HL-60 (cell line): Measurements from ENCODE around the gene CDH3.

ENCODE experiments used
- GABPA ChIP-seq: IDR thresholded peaks from 2 replicates; pipeline ENCODE4 v1.6.1; 2012; ENCODE audit warnings: low read depth
- TF ChIP-seq, protein P1 (sequence below): IDR thresholded peaks from one replicate; pipeline ENCODE4 v1.5.1; 2011; ENCODE audit warnings: low read length, control low read depth, inconsistent platforms; ENCODE audit not compliant: insufficient read depth
- TF ChIP-seq, protein P2 (sequence below): IDR thresholded peaks from 2 replicates; pipeline ENCODE4 v1.6.1; 2012; ENCODE audit warnings: low read depth; ENCODE audit not compliant: insufficient replicate concordance

DNA sequence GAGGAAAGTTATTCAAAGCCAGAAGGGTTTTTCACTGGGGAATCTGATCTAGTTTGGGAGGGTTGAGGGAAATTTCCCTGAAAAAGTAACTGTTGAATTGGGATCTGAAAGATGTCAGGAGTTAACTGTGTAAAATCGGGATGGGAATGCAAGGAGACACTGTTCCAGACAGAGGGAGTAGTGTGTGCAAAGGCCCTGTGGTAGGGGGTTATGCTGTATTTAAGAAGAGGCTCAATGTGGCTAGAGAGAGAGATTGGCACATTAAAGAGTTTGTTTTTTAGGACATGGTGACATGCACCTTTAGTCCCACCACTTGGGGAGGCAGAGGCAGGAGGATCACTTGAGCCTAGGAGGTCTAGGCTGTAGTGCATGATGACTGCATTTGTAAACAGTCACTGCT is 16.9 kb downstream of the CDH3 start:
- TF ChIP-seq, protein P1, sequence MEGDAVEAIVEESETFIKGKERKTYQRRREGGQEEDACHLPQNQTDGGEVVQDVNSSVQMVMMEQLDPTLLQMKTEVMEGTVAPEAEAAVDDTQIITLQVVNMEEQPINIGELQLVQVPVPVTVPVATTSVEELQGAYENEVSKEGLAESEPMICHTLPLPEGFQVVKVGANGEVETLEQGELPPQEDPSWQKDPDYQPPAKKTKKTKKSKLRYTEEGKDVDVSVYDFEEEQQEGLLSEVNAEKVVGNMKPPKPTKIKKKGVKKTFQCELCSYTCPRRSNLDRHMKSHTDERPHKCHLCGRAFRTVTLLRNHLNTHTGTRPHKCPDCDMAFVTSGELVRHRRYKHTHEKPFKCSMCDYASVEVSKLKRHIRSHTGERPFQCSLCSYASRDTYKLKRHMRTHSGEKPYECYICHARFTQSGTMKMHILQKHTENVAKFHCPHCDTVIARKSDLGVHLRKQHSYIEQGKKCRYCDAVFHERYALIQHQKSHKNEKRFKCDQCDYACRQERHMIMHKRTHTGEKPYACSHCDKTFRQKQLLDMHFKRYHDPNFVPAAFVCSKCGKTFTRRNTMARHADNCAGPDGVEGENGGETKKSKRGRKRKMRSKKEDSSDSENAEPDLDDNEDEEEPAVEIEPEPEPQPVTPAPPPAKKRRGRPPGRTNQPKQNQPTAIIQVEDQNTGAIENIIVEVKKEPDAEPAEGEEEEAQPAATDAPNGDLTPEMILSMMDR, result no peak
- TF ChIP-seq, protein P2, sequence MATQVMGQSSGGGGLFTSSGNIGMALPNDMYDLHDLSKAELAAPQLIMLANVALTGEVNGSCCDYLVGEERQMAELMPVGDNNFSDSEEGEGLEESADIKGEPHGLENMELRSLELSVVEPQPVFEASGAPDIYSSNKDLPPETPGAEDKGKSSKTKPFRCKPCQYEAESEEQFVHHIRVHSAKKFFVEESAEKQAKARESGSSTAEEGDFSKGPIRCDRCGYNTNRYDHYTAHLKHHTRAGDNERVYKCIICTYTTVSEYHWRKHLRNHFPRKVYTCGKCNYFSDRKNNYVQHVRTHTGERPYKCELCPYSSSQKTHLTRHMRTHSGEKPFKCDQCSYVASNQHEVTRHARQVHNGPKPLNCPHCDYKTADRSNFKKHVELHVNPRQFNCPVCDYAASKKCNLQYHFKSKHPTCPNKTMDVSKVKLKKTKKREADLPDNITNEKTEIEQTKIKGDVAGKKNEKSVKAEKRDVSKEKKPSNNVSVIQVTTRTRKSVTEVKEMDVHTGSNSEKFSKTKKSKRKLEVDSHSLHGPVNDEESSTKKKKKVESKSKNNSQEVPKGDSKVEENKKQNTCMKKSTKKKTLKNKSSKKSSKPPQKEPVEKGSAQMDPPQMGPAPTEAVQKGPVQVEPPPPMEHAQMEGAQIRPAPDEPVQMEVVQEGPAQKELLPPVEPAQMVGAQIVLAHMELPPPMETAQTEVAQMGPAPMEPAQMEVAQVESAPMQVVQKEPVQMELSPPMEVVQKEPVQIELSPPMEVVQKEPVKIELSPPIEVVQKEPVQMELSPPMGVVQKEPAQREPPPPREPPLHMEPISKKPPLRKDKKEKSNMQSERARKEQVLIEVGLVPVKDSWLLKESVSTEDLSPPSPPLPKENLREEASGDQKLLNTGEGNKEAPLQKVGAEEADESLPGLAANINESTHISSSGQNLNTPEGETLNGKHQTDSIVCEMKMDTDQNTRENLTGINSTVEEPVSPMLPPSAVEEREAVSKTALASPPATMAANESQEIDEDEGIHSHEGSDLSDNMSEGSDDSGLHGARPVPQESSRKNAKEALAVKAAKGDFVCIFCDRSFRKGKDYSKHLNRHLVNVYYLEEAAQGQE, result no peak
- no peak for TF ChIP-seq GABPA
